Peyer's patch (tissue), 4 donors: Measurements from ENCODE around the gene FSTL5.

Experiments
- CTCF ChIP-seq, 6 experiments: fragments of 450-650 bp in 4 of 6; fragments of 200-600 bp in 2 of 6; sonication (generic) in 1 of 6; IDR thresholded peaks; one replicate each; pipeline ENCODE4 v1.5.1; 2017 to 2019; ENCODE audit warnings: antibody characterized with exemption in 6 of 6, mild to moderate bottlenecking in 3 of 6, moderate library complexity in 1 of 6
- POLR2A ChIP-seq, 2 donors: fragments of 450-650 bp; IDR thresholded peaks; one replicate each; pipeline ENCODE4 v1.5.1; 2017; ENCODE audit warnings: antibody characterized with exemption in 2 of 2, mild to moderate bottlenecking in 2 of 2, moderate library complexity in 2 of 2

- no peak for TF ChIP-seq CTCF (IDR thresholded peaks at IDR 0.05)
- TF ChIP-seq POLR2A (IDR thresholded peaks at IDR 0.05), result no peak
Measured at GRCh38 chr4:161929956-161930355, 233.8 kb downstream of the FSTL5 start.
